ENCODE data around the gene RAPGEF6.

Gene RAPGEF6

DNA sequence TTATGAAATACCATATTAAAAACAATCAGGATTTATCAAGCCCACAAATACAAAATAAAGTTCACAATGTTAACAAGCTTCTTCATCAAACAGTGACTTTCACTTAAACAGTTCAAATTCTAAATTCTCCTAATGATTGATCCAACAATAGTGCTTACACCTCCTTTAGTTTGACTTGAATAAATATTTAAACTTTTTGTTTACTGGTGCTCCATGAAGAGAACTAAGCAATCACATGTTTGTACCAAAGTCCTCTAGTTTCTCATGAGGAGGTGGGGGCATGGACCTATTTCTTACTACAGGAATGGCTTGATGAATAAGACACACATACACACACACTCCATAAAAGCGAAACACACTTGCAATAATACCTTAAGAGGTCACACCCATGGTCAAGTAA, 95.8 kb downstream of the RAPGEF6 start:
- H3K27ac ChIP-seq (ENCODE audit: low read length): no peak overlapping the region
- H3K4me3 ChIP-seq (ENCODE audit: low read depth in 1 of 2, low read length in 2 of 2): no peak overlapping the region
- H3K4me1 ChIP-seq (ENCODE audit: control insufficient read depth in 1 of 2, insufficient read depth in 2 of 2, low read length in 2 of 2): peaks cover 0 to 9% of the 10 kb centered on the region in 2 donors
- no peaks in the 10 kb centered on the region for H3K9me3 ChIP-seq (ENCODE audit: control insufficient read depth in 1 of 2, low read length in 2 of 2)
- no peaks in the 10 kb centered on the region for H3K27me3 ChIP-seq (ENCODE audit: low read depth, low read length)
- no peaks in the 10 kb centered on the region for H3K36me3 ChIP-seq (ENCODE audit: control insufficient read depth in 1 of 2, insufficient read depth in 2 of 2, low read length in 2 of 2)

DNA sequence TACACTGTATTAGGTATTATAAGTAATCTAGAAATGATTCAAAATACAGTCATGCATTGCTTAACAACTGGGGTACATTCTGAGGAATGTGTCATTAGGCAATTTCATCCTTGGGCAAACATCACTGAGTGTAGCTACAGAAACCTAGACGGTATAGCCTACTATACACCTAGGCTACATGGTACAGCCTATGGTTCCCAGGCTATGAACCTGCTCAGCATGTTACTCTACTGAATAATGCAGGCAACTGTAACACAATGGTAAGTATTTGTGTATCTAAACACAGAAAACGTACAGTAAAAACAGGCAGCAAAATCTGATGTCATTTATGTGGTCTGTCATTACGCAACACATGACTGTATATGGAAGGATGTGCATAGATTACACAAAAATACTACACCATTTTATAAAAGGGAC, 96.8 kb downstream of the RAPGEF6 start:
- H3K4me1 ChIP-seq (ENCODE audit: control insufficient read depth in 1 of 2, insufficient read depth in 2 of 2, low read length in 2 of 2): peaks cover 0 to 10% of the 10 kb centered on the region in 2 donors
- no peaks in the 10 kb centered on the region for H3K36me3 ChIP-seq (ENCODE audit: control insufficient read depth in 1 of 2, insufficient read depth in 2 of 2, low read length in 2 of 2)
- no peaks in the 10 kb centered on the region for H3K27me3 ChIP-seq (ENCODE audit: low read depth, low read length)
- H3K27ac ChIP-seq (ENCODE audit: low read length): no peak overlapping the region
- no peaks in the 10 kb centered on the region for H3K9me3 ChIP-seq (ENCODE audit: control insufficient read depth in 1 of 2, low read length in 2 of 2)
- no peak overlapping the region for H3K4me3 ChIP-seq (ENCODE audit: low read depth in 1 of 2, low read length in 2 of 2)

DNA sequence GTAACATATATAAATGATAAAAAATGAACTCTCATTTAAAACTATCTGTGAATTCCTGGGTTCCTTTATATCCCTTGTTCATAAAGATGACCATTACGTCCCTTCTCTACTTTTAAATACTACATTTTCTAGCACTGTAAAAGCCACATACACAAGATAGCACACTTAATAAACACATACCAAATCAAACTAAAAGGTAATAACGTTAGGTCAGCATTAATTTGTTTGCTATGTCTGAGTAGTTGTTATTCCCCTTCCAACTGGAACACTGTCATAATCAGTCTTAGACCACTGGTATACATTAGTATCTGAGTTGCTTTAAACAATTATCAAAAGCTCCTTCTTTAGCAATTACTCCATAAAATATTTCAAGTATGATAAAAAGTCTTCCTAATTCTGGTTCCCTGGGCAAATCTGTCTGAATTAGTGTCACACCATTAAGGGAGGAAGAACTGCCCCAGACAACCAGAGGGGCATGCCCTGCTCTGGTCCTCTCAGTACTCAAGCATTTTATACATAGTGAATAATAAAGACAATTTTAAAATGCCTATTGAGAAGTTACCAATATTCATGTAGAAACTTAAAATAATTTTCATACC, 98.1 kb downstream of the RAPGEF6 start:
- Histone ChIP-seq H3K9me3 (ENCODE audit: control insufficient read depth in 1 of 2, low read length in 2 of 2) (no peaks in the 10 kb centered on the region), H3K27me3 (ENCODE audit: low read depth, low read length) (no peaks in the 10 kb centered on the region), H3K27ac (ENCODE audit: low read length) (no peak overlapping the region), H3K4me3 (ENCODE audit: low read depth in 1 of 2, low read length in 2 of 2) (no peak overlapping the region), H3K4me1 (ENCODE audit: control insufficient read depth in 1 of 2, insufficient read depth in 2 of 2, low read length in 2 of 2) (peaks cover 0 to 16% of the 10 kb centered on the region in 2 donors), H3K36me3 (ENCODE audit: control insufficient read depth in 1 of 2, insufficient read depth in 2 of 2, low read length in 2 of 2) (no peaks in the 10 kb centered on the region)

DNA sequence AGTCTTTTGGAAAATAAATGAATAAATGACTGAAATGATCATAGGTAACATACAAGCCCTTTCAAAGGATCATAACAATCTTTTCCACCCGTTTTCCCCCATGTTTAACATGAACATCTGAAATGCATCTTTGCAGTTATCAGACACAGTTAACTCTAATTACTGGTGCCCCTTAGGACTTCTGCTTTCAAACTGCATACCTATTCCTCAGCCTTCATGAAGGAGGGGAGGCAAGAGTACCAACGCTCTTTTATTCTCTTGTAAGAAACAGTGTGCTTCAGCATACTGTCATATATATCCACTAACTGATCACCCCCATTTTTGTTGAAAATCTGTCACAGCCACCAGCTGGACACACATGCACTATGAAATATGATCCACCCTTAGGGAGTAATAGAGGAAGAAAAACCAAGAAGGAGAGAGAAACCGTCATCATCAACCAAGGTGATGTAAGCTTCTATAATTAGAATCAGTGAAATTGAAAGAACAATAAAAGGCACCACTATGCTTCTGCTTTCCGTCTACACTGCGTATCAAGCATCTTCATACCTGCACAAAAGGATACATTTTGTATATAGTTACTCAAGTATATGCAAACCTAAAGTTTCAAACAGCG, 98.7 kb downstream of the RAPGEF6 start:
- no peak overlapping the region for H3K27ac ChIP-seq (ENCODE audit: low read length)
- H3K4me3 ChIP-seq (ENCODE audit: low read depth in 1 of 2, low read length in 2 of 2): no peak overlapping the region
- H3K27me3 ChIP-seq (ENCODE audit: low read depth, low read length): no peaks in the 10 kb centered on the region
- H3K36me3 ChIP-seq (ENCODE audit: control insufficient read depth in 1 of 2, insufficient read depth in 2 of 2, low read length in 2 of 2): no peaks in the 10 kb centered on the region
- H3K9me3 ChIP-seq (ENCODE audit: control insufficient read depth in 1 of 2, low read length in 2 of 2): no peaks in the 10 kb centered on the region
- H3K4me1 ChIP-seq (ENCODE audit: control insufficient read depth in 1 of 2, insufficient read depth in 2 of 2, low read length in 2 of 2): peaks cover 0 to 16% of the 10 kb centered on the region in 2 donors

DNA sequence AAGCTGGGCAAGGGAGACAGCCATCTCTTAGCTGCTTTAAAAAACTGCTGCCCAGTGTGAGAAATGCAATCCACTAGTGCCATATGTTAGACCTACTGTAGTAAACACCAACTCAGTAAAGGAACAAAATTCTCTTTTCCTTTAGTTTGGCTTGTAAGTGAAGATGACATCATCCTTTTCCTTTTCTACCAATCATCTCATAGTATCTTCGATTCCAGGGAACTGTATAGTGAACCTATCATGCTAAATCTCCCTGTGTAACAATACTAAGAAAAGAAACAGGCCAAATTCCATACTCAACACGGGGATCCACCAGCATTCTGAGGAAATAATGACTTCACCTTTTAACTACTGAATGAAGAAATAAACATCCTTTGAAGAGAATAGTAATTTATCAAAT, 100.1 kb downstream of the RAPGEF6 start:
- Histone ChIP-seq H3K4me3 (ENCODE audit: low read depth in 1 of 2, low read length in 2 of 2) (no peak overlapping the region), H3K36me3 (ENCODE audit: control insufficient read depth in 1 of 2, insufficient read depth in 2 of 2, low read length in 2 of 2) (no peaks in the 10 kb centered on the region), H3K27ac (ENCODE audit: low read length) (no peak overlapping the region), H3K27me3 (ENCODE audit: low read depth, low read length) (no peaks in the 10 kb centered on the region), H3K4me1 (ENCODE audit: control insufficient read depth in 1 of 2, insufficient read depth in 2 of 2, low read length in 2 of 2) (peaks cover 0 to 24% of the 10 kb centered on the region in 2 donors), H3K9me3 (ENCODE audit: control insufficient read depth in 1 of 2, low read length in 2 of 2) (no peaks in the 10 kb centered on the region)

DNA sequence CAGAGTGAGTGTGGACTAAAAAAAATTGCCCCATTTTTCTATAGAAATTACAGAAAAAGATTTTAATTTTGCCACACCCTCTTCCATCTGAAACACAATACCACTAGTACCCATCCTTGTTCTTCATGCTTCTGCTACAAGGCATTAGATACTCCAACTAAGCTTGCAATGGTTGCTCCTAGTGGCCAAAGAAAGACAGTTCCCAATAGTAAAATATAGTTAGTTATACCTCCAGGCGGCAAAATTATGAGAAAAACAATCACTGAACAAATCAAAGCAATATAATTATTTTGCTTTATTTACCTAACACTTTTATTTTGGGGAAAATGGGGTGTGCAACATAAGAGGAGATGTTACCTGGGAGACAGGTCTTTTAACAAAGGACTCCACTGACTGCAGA, 101.2 kb downstream of the RAPGEF6 start:
- peaks cover 0 to 24% of the 10 kb centered on the region in 2 donors for H3K4me1 ChIP-seq (ENCODE audit: control insufficient read depth in 1 of 2, insufficient read depth in 2 of 2, low read length in 2 of 2)
- no peaks in the 10 kb centered on the region for H3K27me3 ChIP-seq (ENCODE audit: low read depth, low read length)
- H3K27ac ChIP-seq (ENCODE audit: low read length): no peak overlapping the region
- H3K36me3 ChIP-seq (ENCODE audit: control insufficient read depth in 1 of 2, insufficient read depth in 2 of 2, low read length in 2 of 2): no peaks in the 10 kb centered on the region
- H3K9me3 ChIP-seq (ENCODE audit: control insufficient read depth in 1 of 2, low read length in 2 of 2): no peaks in the 10 kb centered on the region
- no peak overlapping the region for H3K4me3 ChIP-seq (ENCODE audit: low read depth in 1 of 2, low read length in 2 of 2)

DNA sequence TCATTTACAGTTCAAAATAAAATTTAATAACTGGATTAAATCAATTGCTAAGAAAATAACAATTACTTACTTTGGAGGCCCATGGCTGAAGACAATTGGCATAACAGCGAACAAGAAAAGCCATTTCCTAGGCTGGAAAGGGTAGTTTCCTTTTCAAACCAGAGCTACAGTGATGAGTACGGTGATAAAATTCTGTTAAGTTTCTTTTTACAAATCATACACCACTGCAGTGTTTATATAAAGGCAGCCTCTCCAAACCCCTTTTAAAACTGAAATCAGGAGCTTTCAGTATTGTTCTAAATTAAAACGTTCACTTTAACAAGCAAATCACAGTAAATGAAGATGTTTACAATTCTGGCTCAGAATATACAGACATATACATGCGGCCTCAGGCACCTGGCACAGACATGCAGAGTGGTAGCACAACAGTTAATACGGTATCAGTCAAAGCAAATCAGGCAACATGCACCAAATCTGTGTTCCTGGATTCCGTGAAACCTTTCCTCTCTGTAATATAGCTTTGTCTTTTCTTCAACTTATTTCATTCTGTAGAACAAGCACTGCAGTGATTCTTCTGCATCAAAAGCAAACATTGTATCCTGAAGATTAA, 102.9 kb downstream of the RAPGEF6 start:
- peaks cover 0 to 24% of the 10 kb centered on the region in 2 donors for H3K4me1 ChIP-seq (ENCODE audit: control insufficient read depth in 1 of 2, insufficient read depth in 2 of 2, low read length in 2 of 2)
- H3K9me3 ChIP-seq (ENCODE audit: control insufficient read depth in 1 of 2, low read length in 2 of 2): no peaks in the 10 kb centered on the region
- peak overlapping the region; percentile 8 for H3K27ac ChIP-seq (ENCODE audit: low read length)
- H3K36me3 ChIP-seq (ENCODE audit: control insufficient read depth in 1 of 2, insufficient read depth in 2 of 2, low read length in 2 of 2): no peaks in the 10 kb centered on the region
- peak overlapping the region; percentile 26 to 43 for H3K4me3 ChIP-seq (ENCODE audit: low read depth in 1 of 2, low read length in 2 of 2)
- H3K27me3 ChIP-seq (ENCODE audit: low read depth, low read length): no peaks in the 10 kb centered on the region

DNA sequence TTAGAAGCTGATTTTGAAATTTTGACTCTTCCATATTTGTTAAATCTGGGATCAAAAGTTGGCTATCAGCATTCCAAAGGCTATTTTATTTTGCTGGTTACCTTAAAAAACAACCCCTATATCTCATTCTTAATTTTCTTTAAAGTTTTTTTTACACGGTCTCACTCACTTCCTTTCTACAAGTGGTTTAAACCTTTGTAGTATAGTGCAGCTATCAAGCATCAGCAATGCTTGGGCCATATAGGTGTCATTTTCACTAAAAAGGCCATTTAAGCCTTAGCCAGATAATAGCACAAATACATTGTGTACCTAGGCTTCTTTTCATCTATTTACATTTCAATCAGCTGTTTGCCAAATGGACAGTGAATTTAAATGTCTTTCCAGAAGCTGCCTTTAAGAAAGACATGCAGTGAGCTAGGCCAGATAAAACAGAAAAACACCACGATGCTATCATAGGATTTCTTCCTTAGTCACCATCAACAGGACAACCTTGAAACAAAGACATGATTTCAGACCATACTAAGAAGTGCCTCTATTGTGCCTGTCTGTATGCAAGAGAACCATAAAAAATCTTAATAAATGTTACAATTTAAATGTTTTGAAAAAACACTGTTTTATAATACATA, 104.2 kb downstream of the RAPGEF6 start:
- H3K9me3 ChIP-seq (ENCODE audit: control insufficient read depth in 1 of 2, low read length in 2 of 2): no peaks in the 10 kb centered on the region
- H3K4me1 ChIP-seq (ENCODE audit: control insufficient read depth in 1 of 2, insufficient read depth in 2 of 2, low read length in 2 of 2): peaks cover 0 to 19% of the 10 kb centered on the region in 2 donors
- H3K36me3 ChIP-seq (ENCODE audit: control insufficient read depth in 1 of 2, insufficient read depth in 2 of 2, low read length in 2 of 2): no peaks in the 10 kb centered on the region
- H3K27ac ChIP-seq (ENCODE audit: low read length): no peak overlapping the region
- H3K27me3 ChIP-seq (ENCODE audit: low read depth, low read length): no peaks in the 10 kb centered on the region
- no peak overlapping the region for H3K4me3 ChIP-seq (ENCODE audit: low read depth in 1 of 2, low read length in 2 of 2)

DNA sequence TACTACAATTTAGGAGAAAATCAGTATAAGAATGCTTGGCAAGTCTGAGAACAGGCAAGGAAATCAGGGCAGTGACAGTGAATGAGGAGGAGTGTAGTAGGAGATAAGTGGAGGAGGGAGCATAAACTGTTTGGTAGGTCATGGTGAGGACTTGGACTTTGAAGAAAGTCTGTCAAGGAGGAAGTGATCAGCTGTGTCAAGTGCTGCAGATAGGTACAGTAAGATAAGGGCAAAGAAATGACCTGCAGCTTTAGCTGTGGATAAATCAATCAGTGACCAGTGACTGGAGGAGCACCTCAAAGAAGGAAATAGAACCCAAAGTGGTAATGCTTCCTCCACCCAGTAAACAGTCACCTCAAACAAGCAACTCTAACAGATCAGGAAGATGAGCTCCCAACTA, 106.3 kb downstream of the RAPGEF6 start:
- H3K27ac ChIP-seq (ENCODE audit: low read length): no peak overlapping the region

DNA sequence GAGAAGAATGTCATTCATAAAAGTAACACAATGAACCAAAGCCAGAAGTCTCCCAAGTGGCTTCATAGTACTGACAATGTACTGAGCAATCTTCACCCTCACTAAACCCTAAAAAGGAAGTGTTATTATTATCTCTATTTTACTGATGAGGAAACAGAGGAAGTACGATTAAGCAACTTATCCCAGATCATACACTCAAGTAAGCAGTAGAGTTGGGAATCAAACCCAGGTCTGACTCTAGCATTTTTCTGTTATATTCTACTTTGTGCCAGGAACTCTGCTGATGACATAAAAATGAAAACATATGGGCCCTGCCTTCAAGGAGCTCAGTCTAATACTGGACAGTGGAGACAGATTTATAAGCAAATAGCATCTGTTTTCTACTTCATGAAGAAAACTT, 109.2 kb downstream of the RAPGEF6 start:
- Histone ChIP-seq H3K27me3 (ENCODE audit: low read depth, low read length) (no peaks in the 10 kb centered on the region), H3K4me1 (ENCODE audit: control insufficient read depth in 1 of 2, insufficient read depth in 2 of 2, low read length in 2 of 2) (peaks cover 0 to 10% of the 10 kb centered on the region in 2 donors), H3K36me3 (ENCODE audit: control insufficient read depth in 1 of 2, insufficient read depth in 2 of 2, low read length in 2 of 2) (peaks cover 0 to 3% of the 10 kb centered on the region in 2 donors), H3K9me3 (ENCODE audit: control insufficient read depth in 1 of 2, low read length in 2 of 2) (no peaks in the 10 kb centered on the region), H3K27ac (ENCODE audit: low read length) (no peak overlapping the region), H3K4me3 (ENCODE audit: low read depth in 1 of 2, low read length in 2 of 2) (no peak overlapping the region)

More for the DNA sequence above, 106.3 kb downstream of the RAPGEF6 start:
- no peaks in the 10 kb centered on the region for H3K9me3 ChIP-seq (ENCODE audit: control insufficient read depth in 1 of 2, low read length in 2 of 2)
- H3K4me3 ChIP-seq (ENCODE audit: low read depth in 1 of 2, low read length in 2 of 2): no peak overlapping the region
- peaks cover 0 to 14% of the 10 kb centered on the region in 2 donors for H3K4me1 ChIP-seq (ENCODE audit: control insufficient read depth in 1 of 2, insufficient read depth in 2 of 2, low read length in 2 of 2)
- no peaks in the 10 kb centered on the region for H3K36me3 ChIP-seq (ENCODE audit: control insufficient read depth in 1 of 2, insufficient read depth in 2 of 2, low read length in 2 of 2)
- no peaks in the 10 kb centered on the region for H3K27me3 ChIP-seq (ENCODE audit: low read depth, low read length)

DNA sequence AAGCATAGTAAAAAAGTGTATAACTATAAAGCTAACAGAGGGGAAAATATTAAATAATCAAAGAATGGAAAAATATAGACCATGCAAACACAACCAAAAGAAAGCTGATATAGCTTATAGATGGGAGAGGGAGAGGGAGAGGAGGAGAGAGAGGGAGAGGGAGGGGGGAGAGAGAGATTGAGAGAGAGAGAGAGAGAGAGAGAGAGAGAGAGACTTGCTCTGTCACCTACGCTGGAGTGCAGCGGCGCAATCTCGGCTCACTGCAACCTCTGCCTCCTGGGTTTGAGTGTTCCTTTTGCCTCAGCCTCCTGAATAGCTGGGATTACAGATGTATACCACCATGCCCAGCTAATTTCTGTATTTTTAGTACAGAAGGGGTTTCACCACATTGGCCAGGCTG, 110.6 kb downstream of the RAPGEF6 start:
- H3K4me1 ChIP-seq (ENCODE audit: control insufficient read depth in 1 of 2, insufficient read depth in 2 of 2, low read length in 2 of 2): peaks cover 0 to 8% of the 10 kb centered on the region in 2 donors
- no peak overlapping the region for H3K27ac ChIP-seq (ENCODE audit: low read length)
- no peaks in the 10 kb centered on the region for H3K27me3 ChIP-seq (ENCODE audit: low read depth, low read length)
- no peak overlapping the region for H3K4me3 ChIP-seq (ENCODE audit: low read depth in 1 of 2, low read length in 2 of 2)
- peaks cover 6 to 7% of the 10 kb centered on the region in 2 donors for H3K36me3 ChIP-seq (ENCODE audit: control insufficient read depth in 1 of 2, insufficient read depth in 2 of 2, low read length in 2 of 2)
- no peaks in the 10 kb centered on the region for H3K9me3 ChIP-seq (ENCODE audit: control insufficient read depth in 1 of 2, low read length in 2 of 2)

Data from muscle layer of duodenum (tissue), 2 donors.